Epidermal melanocyte (primary cell): ENCODE measurements around the gene CBLB.
"Not testable (repeated sequence)": the region's sequence is repeated elsewhere in the genome, so short reads cannot be mapped to it uniquely, and the experiment has no call there.

Experiments
- DNase-seq: peaks from one replicate; pipeline ENCODE4 v3.0.0; 2011; ENCODE audit warnings: low spot score; ENCODE audit not compliant: insufficient read length

CBLB gene

DNA sequence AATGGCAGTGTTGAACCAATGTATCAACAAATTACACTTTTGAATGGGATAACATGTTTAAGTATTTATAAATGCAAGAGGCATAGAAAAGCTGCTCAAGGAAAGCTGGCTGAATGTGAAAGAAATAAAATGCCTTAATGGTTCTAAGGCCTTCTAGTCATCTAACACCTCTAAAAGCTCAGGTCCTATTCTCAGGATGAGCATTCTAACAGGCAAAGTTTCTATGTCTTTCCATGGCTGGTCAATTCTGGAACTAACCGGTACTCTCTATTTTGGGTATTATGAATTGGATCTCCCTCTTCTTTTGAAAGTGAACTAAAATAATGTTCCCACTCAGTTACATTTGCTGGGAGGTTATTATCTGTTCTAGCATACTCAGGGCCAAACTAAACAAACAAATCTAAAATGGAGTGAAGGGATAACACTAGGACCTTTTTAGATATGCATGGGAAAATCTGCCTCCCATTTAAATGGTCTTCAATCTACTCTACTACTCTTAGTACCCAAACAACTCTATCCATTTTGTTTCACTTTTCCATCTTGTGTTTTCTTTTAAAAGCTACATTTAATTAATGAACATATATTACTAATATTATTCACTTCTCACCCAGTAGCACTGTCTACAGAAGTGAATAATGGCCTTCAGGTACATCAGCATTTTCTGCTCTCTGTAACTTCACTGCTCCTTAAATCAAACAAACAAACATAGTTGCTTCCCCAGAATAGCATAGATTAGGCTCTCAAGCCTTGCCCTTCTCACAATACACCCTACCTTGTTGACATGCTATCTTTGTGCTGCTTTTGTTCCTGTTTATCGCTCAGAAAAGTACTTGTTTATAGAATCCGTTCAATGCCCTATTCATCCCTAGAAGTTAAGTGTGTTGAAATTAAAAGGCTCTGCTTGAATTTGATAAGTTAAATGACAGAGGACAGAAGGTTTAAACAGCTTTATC lies 46.4 kb downstream of the CBLB start:
- DNase-seq, result no peak

DNA sequence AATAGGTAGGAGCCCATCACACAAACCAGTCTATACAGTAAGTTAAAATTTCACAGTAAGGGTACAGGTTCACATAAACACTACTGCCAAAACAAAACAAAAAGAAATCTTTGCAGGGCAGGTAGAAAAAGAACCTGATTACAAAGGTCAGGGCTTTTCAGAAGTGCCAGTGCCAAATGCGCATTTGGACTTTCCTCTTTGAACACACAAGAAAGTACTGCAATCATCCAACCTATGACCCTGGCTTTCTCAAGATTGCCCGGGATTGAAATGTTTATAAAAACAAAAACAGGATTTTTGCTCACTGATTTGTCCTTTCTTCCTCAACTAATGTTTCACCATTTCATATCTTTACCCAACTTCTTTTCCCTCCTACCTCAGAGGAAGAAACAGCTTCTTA lies 47.4 kb downstream of the CBLB start:
- no peak for DNase-seq

- no peak for DNase-seq
Observed at GRCh38 chr3:105816833-105817232, 52.0 kb downstream of the CBLB start.

DNA sequence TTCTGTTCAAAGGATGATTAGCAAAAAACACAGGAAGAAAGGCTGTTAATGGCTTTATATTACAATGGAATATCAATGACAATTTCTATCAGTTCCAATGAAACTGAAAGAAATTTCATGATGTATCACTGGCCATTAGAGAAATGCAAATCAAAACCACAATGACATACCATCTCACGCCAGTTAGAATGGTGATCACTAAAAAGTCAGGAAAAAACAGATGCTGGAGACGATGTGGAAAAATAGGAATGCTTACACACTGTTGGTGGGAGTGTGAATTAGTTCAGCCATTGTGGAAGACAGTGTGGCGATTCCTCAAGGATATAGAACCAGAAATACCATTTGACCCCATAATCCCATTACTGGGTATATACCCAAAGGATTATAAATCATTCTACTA lies 53.5 kb downstream of the CBLB start:
- DNase-seq, result not testable (repeated sequence)

- DNase-seq, result no peak
Observed at GRCh38 chr3:105813710-105814109, 55.1 kb downstream of the CBLB start.

GRCh38 chr3:105812194-105812586 lies 56.6 kb downstream of the CBLB start:
- DNase-seq, result no peak

GRCh38 chr3:105811518-105812193 lies 57.2 kb downstream of the CBLB start:
- no peak for DNase-seq

- no peak for DNase-seq
Observed at GRCh38 chr3:105809208-105809888, 59.5 kb downstream of the CBLB start.

DNA sequence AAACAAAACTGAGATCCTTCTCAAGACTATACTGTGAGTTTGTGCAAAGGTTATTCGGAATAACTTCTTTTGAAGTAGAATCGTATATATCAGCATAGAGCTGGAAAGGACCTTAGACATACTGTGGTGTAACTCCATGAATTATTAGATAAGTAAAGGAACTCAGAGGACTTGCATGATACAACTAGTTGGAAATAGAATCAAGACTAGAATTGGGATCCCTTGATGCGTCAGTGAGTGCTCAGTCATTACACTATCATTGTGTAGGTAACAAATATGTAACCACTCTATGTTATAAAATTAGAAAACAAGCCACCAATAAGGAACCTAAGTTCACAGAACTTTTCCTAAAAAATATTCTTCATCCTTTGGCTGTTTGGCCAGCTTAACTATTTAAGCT lies 61.1 kb downstream of the CBLB start:
- no peak for DNase-seq

- DNase-seq, result no peak
Observed at GRCh38 chr3:105807146-105807545, 61.7 kb downstream of the CBLB start.

GRCh38 chr3:105806359-105806758 lies 62.5 kb downstream of the CBLB start:
- DNase-seq, result no peak

DNA sequence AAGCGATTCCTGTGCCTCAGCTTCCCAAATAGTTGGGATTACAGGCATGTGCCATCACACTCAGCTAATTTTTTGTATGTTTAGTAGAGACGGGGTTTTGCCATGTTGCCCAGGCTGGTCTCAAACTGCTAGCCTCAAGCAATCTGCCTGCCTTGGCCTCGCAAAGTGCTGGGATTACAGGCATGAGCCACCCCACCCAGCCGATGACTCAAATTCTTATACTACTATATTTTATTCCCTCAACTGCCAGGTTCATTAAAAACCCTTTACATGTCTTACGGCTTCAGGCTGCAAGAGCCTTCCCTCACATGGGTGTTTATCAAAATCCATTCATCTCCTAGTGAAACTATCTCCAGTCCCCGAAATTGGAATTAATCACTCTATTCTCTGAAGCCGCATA lies 63.4 kb downstream of the CBLB start:
- DNase-seq, result no peak

- no peak for DNase-seq
Observed at GRCh38 chr3:105802118-105802706, 66.6 kb downstream of the CBLB start.

- no peak for DNase-seq
Observed at GRCh38 chr3:105801397-105801796, 67.4 kb downstream of the CBLB start.

GRCh38 chr3:105800320-105800719 lies 68.5 kb downstream of the CBLB start:
- DNase-seq, result no peak

- DNase-seq, result no peak
Observed at GRCh38 chr3:105799286-105799685, 69.5 kb downstream of the CBLB start.

- DNase-seq, result no peak
Observed at GRCh38 chr3:105798381-105798934, 70.4 kb downstream of the CBLB start.

GRCh38 chr3:105793040-105793439 lies 75.8 kb downstream of the CBLB start:
- no peak for DNase-seq

- peak; percentile 28 for DNase-seq
Observed at GRCh38 chr3:105791919-105792786, 76.7 kb downstream of the CBLB start.

DNA sequence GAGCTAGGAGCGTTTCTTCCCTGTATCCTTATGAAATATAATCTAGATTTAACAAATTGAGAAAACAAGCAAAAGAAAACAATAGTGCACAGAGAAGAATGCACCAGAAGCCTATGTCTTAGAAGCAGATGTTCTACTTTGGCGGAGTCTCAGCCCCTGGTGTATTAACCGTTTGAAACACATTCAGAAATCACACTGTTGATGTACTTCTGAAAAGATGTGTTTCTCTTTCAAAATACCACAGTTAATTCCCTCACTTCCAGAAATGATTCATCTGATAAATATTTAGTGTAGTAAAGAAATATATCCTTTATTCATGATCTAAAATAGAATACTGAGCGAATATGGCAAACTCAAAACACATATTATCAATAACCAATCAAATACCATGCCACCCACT lies 77.7 kb downstream of the CBLB start:
- DNase-seq, result no peak
